Erythroblast (primary cell): ENCODE results near the gene MEGF9.

Experiments used
- GATA1 ChIP-seq: IDR thresholded peaks from 2 replicates; pipeline ENCODE4 v1.6.1; 2011; ENCODE audit warnings: low read depth, mild to moderate bottlenecking, control low read depth, low read length, moderate library complexity
- POLR2A ChIP-seq: IDR thresholded peaks from 2 replicates; pipeline ENCODE4 v1.6.1; 2011; ENCODE audit warnings: mild to moderate bottlenecking, low read length

DNA sequence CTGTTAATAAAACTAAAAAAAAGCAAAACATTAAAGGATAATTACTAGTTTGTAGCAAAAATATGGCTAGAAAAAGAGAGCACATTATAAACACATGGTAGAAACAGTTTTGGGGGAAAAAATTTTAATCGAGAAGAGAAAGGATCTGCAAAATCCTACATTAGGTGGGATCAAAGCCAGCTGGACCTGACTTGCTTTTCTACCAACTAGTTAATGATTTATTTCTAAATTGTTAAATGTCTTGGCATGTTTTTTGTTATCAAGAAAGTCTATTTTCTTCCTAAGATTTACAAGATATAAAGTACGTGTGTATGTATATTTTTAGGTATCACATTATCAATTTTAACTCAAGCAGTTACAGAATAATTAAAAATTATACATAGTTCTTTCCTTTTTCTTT lies 87.2 kb downstream of the MEGF9 start:
- TF ChIP-seq POLR2A (no peak), GATA1 (no peak)
